ENCODE data around the gene ARPC4.
"Not testable (repeated sequence)": the region's sequence is repeated elsewhere in the genome, so short reads cannot be mapped to it uniquely, and the experiment has no call there.

Gene ARPC4

GRCh38 chr3:9826815-9827573, 34.1 kb downstream of the ARPC4 start:
- DNase-seq, result no peak

GRCh38 chr3:9828801-9829755, 36.2 kb downstream of the ARPC4 start:
- DNase-seq, result no peak

- DNase-seq, result no peak
These were observed 38.4 kb downstream of the ARPC4 start for GRCh38 chr3:9831253-9831652.

GRCh38 chr3:9833078-9833477, 40.2 kb downstream of the ARPC4 start:
- DNase-seq, result no peak

- DNase-seq, result no peak
These were observed 41.9 kb downstream of the ARPC4 start for GRCh38 chr3:9834520-9835380.

- no peak for DNase-seq
These were observed 45.1 kb downstream of the ARPC4 start for GRCh38 chr3:9837701-9838582.

GRCh38 chr3:9838856-9839255, 46.0 kb downstream of the ARPC4 start:
- DNase-seq, result no peak

- DNase-seq, result no peak
These were observed 48.1 kb downstream of the ARPC4 start for GRCh38 chr3:9841015-9841414.

GRCh38 chr3:9843715-9844438, 51.0 kb downstream of the ARPC4 start, which contains the start of gene RPUSD3:
RPUSD3 (minus strand) TSS chr3:9844008; CDS start chr3:9843990, 18 bp downstream.
- peak; percentile 97 for DNase-seq

- no peak for DNase-seq
These were observed 53.3 kb downstream of the ARPC4 start for GRCh38 chr3:9846231-9846630.

GRCh38 chr3:9846931-9847488, 54.1 kb downstream of the ARPC4 start:
- DNase-seq, result no peak

- DNase-seq, result not testable (repeated sequence)
These were observed 55.0 kb downstream of the ARPC4 start for GRCh38 chr3:9847870-9848269.

- DNase-seq, result not testable (repeated sequence)
These were observed 56.0 kb downstream of the ARPC4 start for GRCh38 chr3:9848860-9849259.

GRCh38 chr3:9851383-9851782, 58.5 kb downstream of the ARPC4 start:
- not testable (repeated sequence) for DNase-seq

GRCh38 chr3:9851926-9852325, 59.0 kb downstream of the ARPC4 start:
- DNase-seq, result not testable (repeated sequence)

- DNase-seq, result no peak
These were observed 59.6 kb downstream of the ARPC4 start for GRCh38 chr3:9852528-9852927.

GRCh38 chr3:9854291-9854940, 61.5 kb downstream of the ARPC4 start:
- not testable (repeated sequence) for DNase-seq

- DNase-seq, result no peak
These were observed 62.7 kb downstream of the ARPC4 start for GRCh38 chr3:9855594-9855993.
